ENCODE results near the gene WDR19.
"Not testable (repeated sequence)": the region's sequence is repeated elsewhere in the genome, so short reads cannot be mapped to it uniquely, and the experiment has no call there.

WDR19 gene

DNA sequence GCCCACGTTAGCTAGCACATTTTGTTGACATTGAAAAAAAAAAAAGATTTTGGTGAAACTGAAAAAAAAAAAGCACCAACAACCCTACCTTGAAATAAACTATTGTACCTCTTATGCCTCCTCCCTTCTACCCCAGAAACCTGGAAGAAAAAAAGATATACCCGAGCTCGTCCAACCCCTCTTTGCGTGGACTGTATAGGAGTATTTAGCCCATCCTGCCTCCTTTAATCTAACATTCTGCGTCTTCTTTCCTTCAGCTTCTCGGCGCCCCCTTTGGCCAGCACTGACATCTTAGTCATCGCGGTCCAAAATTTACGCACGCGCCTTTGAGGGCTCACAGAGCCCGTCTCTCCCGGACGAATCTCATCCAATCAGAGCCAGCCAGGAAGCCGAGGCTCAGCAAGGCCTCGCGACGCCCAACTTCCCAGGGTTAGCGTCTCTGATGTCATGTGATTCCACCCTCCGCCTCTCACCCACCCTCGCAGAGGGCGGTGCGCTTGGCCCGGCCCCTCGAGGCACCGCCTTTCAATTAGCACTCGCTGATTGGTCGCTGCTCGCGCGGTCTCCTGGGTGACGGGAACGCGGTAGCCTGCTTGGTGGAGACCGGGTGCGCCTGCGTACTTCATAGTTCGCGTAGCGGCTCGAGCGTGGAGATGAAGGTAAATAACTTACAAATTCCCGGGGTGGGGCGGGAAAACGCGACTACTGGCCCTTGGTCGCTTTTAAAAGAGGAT, at the start of gene WDR19:
WDR19 (plus strand) TSS at position 625 of the 734 bp plus-strand sequence; CDS start at position 654, 29 bp downstream.
- DNase-seq, result peak; percentile 98

DNA sequence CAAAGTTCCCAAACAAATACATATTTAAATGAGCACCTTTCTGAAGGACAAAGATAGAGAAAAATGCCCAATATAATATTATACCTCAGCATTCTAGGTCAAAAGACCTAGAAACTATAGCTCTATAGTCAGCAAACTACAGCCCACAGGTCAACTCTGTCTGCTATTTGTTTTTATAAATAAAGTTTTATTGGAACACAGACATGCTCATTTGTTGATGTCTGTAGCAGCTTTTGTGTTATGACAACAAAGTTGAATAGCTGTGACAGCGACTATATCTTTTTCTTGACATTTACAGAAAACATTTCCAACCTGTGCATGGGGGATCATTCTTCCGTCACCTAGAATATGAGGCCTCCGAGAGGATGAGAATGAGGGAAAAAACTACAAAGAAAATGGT, 48.7 kb upstream of the WDR19 start:
- DNase-seq, result no peak

GRCh38 chr4:39134683-39135306, 47.5 kb upstream of the WDR19 start:
- no peak for DNase-seq

DNA sequence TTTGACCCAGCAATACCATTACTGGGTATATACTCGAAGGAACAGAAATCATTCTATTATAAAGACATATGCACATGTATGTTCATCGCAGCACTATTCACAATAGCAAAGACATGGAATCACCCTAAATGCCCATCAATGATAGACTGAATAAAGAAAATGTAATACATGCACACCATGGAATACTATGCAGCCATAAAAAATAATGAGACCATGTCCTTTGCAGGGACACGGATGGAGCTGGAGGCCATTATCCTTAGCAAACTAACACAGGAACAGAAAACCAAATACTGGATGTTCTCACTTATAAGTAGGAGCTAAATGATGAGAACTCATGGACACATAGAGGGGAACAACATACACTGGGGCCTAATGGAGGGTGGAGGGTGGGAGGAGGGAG, 44.1 kb upstream of the WDR19 start:
- DNase-seq, result not testable (repeated sequence)

- no peak for DNase-seq
Measured at GRCh38 chr4:39146211-39146610, 36.1 kb upstream of the WDR19 start.

GRCh38 chr4:39154009-39154408, 28.3 kb upstream of the WDR19 start:
- DNase-seq, result no peak

DNA sequence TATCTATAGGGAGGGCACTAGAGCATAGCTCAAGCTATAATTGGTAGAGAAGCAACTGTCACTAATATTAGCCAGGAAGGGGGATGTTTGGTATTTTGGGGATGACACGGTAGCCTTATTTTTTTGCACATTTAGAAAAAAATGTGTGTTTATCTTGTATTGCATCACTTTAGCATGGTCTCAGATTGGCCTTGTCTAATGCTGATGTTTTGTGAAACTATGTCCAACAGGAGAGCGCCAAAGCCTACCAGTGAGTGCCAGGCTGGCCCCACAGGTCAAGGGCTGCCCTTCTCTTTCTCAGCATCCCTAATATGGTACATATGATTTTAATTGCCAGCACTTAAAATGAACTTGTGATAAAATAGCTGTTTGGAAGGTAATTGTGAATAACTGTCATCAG, 24.8 kb upstream of the WDR19 start:
- no peak for DNase-seq

DNA sequence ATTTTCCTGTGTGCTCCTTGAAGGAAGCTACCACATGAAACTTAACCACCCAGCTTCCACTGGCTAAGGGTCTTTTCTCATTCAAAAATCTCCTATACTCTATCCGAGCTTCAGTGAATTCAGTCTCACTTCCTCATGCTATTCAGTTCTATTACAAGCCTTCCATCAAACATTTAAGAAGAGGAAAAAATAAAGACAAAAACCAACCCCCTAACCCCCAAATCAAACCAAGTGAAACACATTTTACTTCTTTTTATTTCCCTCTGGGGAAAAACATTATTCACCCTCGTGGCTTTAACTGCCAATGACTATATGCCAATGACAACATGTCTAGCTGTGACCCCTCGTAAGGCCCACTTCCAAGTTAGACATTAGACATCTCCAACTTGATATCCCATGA, 16.2 kb upstream of the WDR19 start:
- no peak for DNase-seq

DNA sequence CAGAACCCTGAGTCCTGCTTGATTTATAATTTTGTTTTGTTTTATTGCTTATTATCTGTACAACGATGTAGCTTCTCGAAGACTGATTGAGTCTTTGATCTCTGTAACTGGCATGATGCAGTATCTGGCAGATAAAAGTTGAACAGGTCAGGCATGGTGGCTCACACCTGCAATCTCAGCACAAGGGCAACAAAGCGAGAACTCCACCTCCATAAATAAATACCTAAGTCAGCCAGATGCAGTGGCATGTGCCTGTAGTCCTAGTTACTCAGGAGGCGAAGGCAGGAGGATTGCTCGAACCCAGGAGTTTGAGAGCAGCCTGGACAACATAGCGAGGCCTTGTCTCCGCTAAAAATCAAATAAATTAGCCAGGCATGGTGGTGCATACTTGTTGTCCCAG, 15.7 kb upstream of the WDR19 start:
- no peak for DNase-seq

DNA sequence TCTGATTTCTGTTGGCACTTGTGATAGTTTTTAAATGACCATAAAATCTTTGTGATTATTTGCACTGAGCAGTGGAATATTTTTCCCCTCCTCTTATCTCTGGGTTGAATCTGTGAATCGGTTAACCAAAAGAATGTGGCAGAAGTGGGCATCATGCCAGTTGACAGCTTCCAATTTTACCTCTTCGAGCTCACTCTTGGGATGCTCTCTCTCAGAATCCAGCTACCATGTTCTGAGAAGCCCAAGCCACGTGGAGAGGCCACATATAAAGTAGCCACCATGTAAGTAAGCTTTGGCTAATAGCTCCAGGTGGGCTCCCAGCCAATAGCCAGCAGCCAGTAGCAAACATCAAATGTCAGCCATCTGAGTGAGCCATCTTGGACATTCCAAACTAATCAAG, 12.9 kb upstream of the WDR19 start:
- DNase-seq, result no peak

DNA sequence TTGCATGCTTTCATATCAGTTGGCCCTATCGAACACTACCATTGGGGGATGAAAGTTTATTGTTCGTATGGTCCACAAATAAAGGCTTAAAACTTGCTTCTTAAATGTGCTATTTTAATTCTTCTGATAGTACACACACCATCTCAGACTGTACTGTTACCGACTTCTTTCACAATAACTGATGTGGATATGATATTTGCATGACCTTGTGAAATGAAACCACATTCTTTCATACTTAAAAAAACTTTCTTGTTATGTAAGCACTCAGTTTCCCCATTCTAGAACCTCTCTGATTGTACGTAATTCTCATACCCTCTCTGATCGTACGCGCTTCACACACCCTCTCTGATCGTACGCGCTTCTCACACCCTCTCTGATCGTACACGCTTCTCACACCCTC, 12.0 kb upstream of the WDR19 start:
- DNase-seq, result no peak

DNA sequence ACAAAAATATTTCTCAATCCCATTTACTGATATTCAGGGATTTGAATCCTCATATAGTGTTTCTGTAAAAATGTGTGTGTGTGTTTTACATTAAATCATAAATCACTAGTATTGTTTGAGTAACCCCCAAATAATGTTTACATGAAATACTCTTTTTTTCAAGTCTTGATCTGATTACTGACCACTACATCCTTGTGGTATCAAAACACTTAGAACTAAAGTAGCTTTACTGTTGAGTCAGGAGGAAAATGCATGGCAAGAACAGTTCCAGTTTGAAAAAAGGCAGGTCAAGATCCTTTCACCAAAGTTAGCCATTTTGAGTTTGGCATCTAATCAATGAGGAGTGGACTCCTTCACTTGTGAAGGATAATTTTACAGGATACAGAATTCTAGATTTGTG, 3.6 kb upstream of the WDR19 start:
- DNase-seq, result no peak

DNA sequence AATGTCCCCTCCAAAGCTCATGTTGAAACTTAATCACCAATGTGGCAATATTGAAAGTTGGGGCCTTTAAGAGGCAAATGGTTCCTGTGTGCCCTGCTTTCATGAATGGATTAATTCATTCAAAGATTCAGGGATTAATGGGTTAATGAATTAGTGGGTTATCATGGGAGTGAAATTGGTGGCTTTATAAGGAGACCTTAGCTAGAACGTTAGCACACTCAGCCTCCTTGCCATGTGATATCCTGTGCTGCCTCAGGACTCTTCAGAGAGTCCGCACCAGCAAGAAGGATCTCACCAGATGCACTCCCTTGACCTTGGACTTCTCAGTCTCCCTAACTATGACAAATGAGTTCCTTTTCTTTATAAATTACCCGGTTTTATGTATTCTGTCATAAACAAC, 2.6 kb upstream of the WDR19 start:
- no peak for DNase-seq

DNA sequence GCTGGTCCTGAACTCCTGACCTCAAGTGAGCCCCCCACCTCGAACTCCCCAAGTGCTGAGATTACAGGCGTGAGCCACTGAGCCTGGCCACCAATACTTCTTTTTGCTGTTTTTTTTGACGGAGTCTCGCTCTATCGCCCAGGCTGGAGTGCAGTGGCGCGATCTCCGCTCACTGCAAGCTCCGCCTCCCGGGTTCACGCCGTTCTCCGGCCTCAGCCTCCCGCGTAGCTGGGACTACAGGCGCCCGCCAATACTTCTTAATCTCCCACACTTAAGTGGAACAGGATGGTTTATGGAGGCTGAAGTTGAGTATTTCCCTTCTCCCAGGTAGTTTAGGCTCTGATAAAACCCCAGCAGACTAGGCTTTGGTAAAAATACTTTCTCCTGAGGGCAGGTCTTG, 1.7 kb upstream of the WDR19 start:
- DNase-seq, result not testable (repeated sequence)

- no peak for DNase-seq
Measured at GRCh38 chr4:39181520-39181904, 817 bp upstream of the WDR19 start.

DNA sequence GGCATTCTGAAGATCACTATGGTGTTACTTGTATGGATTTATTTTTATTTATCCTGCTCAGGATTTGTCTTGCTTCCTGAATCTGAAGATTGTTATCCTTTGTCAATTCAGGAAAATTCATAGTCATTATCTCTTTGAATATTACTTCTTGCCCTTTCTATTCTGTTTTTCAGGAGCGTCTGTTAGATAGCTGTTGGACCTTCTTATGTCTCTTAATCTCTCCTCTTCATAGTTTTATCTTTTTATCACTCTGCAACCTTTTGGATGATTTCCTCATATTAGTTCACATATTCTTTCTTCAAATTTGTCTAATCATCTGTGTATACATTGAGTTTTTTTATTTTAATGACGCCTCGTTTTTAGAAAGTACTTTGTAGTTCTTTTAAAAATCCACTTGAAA, 19.6 kb downstream of the WDR19 start:
- no peak for DNase-seq

GRCh38 chr4:39204543-39204942, 22.2 kb downstream of the WDR19 start:
- no peak for DNase-seq

DNA sequence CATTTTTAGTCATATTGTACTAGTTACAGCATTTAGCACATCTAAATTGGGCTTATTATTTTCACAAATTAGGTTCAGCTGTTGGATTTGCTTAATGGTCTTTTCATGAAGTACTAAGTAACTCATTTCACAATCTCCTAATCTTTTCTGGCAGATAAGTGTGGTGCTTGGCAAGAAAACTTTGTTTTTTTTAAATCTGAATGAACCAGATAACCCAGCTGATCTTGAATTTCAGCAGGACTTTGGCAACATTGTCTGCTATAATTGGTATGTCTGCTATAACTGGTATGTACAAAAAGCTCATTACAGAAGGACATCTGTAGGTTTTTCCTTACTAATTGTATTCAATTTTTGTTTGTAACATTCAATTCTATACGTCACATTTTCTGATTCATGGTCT, 22.7 kb downstream of the WDR19 start:
- no peak for DNase-seq

GRCh38 chr4:39205476-39205875, 23.1 kb downstream of the WDR19 start:
- DNase-seq, result no peak

GRCh38 chr4:39227906-39228305, 45.6 kb downstream of the WDR19 start:
- DNase-seq, result no peak

- no peak for DNase-seq
Measured at GRCh38 chr4:39228377-39228776, 46.0 kb downstream of the WDR19 start.

- DNase-seq, result no peak
Measured at GRCh38 chr4:39230462-39230861, 48.1 kb downstream of the WDR19 start.

GRCh38 chr4:39231660-39232059, 49.3 kb downstream of the WDR19 start:
- DNase-seq, result no peak

DNA sequence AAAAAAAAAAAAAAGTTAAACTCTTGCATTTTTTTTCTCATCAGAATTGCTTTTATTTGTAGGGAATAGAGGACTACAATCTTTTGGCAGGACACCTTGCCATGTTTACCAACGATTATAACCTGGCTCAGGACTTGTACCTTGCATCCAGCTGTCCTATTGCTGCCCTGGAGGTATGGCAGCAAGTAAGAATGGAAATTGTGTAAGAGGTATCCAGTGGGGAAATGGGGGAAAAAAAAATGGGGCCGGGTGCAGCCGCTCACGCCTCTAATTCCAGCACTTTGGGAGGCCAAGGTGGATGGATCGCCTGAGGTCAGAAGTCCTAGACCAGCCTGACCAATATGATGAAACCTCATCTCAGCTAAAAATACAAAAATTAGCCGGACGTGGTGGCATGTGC, 49.8 kb downstream of the WDR19 start:
- DNase-seq, result no peak

- DNase-seq, result no peak
Measured at GRCh38 chr4:39233114-39233513, 50.8 kb downstream of the WDR19 start.

All from right forelimb (tissue), 1 donor.